HG03103 (cell line): ENCODE measurements around the gene UBD.

Experiments used
- ATAC-seq: cut with Tn5 transposase; IDR thresholded peaks from one replicate; pipeline ENCODE4 v1.9.1; 2021; ENCODE audit warnings: low read depth; ENCODE audit not compliant: unreplicated experiment

The UBD gene

GRCh38 chr6:29559524-29560287 lies at the start of gene UBD:
TSS of gene UBD (minus strand) at chr6:29559732. CDS start at chr6:29559701, 31 bp downstream.
- no peak for ATAC-seq

- ATAC-seq = no peak
Observed at GRCh38 chr6:29608131-29608530, 48.6 kb upstream of the UBD start.

GRCh38 chr6:29603930-29604329 lies 44.4 kb upstream of the UBD start:
- no peak for ATAC-seq

- ATAC-seq = no peak
Observed at GRCh38 chr6:29603456-29603855, 43.9 kb upstream of the UBD start.

- no peak for ATAC-seq
Observed at GRCh38 chr6:29602564-29603361, 43.2 kb upstream of the UBD start.

GRCh38 chr6:29598172-29598747 lies 38.7 kb upstream of the UBD start:
- no peak for ATAC-seq

GRCh38 chr6:29597184-29597583 lies 37.7 kb upstream of the UBD start:
- ATAC-seq = no peak

GRCh38 chr6:29596381-29596900 lies 36.9 kb upstream of the UBD start:
- ATAC-seq = no peak

- ATAC-seq = no peak
Observed at GRCh38 chr6:29593199-29593855, 33.8 kb upstream of the UBD start.

GRCh38 chr6:29591677-29592076 lies 32.1 kb upstream of the UBD start:
- ATAC-seq = no peak

GRCh38 chr6:29590218-29590808 lies 30.8 kb upstream of the UBD start:
- no peak for ATAC-seq

- no peak for ATAC-seq
Observed at GRCh38 chr6:29589423-29590048, 30.0 kb upstream of the UBD start.

- no peak for ATAC-seq
Observed at GRCh38 chr6:29584821-29585220, 25.3 kb upstream of the UBD start, which contains the start of gene OR2H2. TSS of gene OR2H2 (plus strand) at chr6:29585121. CDS start at chr6:29587945, 2,824 bp downstream.

- no peak for ATAC-seq
Observed at GRCh38 chr6:29577544-29577943, 18.0 kb upstream of the UBD start.

GRCh38 chr6:29576056-29576455 lies 16.5 kb upstream of the UBD start:
- no peak for ATAC-seq

- no peak for ATAC-seq
Observed at GRCh38 chr6:29567991-29568390, 8.5 kb upstream of the UBD start.

- no peak for ATAC-seq
Observed at GRCh38 chr6:29567541-29567940, 8.0 kb upstream of the UBD start.

GRCh38 chr6:29566856-29567255 lies 7.3 kb upstream of the UBD start:
- ATAC-seq = no peak

- ATAC-seq = no peak
Observed at GRCh38 chr6:29564875-29565274, 5.3 kb upstream of the UBD start.

GRCh38 chr6:29563435-29563965 lies 4.0 kb upstream of the UBD start:
- no peak for ATAC-seq
